Lower leg skin (tissue), 4 donors: ENCODE data around the gene PRR29. TPM values are rescaled to one million over a fixed set of nuclear protein-coding genes. Genes with fewer than 3 reads are reported as not detected.
"Not testable (repeated sequence)": the region's sequence is repeated elsewhere in the genome, so short reads cannot be mapped to it uniquely, and the experiment has no call there.

Source experiments
- DNase-seq, 2 donors: peaks; one replicate each; pipeline ENCODE4 v3.0.0-alpha.2; 2019; ENCODE audit warnings: low spot score in 2 of 2
- H3K4me3 ChIP-seq: fragments of 200-600 bp; sonication (generic); 2 replicates; pipeline ENCODE4 v1.5.1; 2017; ENCODE audit warnings: mild to moderate bottlenecking, low read depth; ENCODE audit not compliant: poor library complexity, severe bottlenecking
- POLR2A ChIP-seq, 2 donors: fragments of 450-650 bp; IDR thresholded peaks; one replicate each; pipeline ENCODE4 v1.6.1; 2016 to 2017; ENCODE audit warnings: antibody characterized with exemption in 2 of 2, mild to moderate bottlenecking in 1 of 2, moderate library complexity in 1 of 2
- WGBS, 2 donors: methylation state at CpG; one replicate each; pipeline ENCODE4 v1.1.5; 2018; 5-methylcytosine and 5-hydroxymethylcytosine counted together
- intact Hi-C: fragments of 100-400 bp; cut with DNase I; formaldehyde crosslinking; loops from one replicate; pipeline ENCODE4 v1.15.0; 2023; ENCODE audit warnings: low total_unique reads
- total RNA-seq, 4 donors: library from RNA; depleted of rRNA; stranded (reverse); fragments of >200 nt; gene quantifications; one replicate each; pipeline ENCODE4 v1.1.0, GENCODE V29; 2016
- TF ChIP-seq, protein P1 (sequence below), 3 donors: fragments of 450-650 bp; IDR thresholded peaks; one replicate each; pipeline ENCODE4 v1.5.1; 2016; ENCODE audit warnings: antibody characterized with exemption in 3 of 3, mild to moderate bottlenecking in 3 of 3, moderate library complexity in 2 of 3

Gene PRR29
- total RNA-seq, 4 donors from 2014 or later = 0.17 TPM; not detected in 3

DNA sequence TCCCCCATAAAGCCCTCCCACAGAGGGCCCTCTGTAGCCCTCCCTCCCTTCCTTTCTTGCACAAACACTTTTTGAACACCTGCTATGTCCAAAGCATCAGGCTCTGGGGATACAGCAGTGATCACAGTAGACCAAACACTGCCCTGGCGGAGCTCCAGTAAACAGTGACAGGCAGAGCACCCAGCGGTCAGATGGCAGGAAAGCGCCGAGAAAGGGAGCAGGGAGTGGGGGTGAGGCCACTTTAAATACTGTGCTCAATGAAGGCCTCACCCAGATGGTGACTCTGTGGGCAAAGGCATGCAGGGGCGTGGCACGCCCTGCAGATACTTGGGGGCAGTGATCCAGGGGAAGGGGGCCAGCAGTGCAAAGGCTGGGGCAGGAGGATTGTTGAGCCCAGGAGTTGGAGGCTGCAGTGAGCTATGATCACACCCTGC, 7.6 kb downstream of the PRR29 start:
- no peak overlapping the region for H3K4me3 ChIP-seq
- intact Hi-C loops = no loop called here
- DNase-seq = peak in 1 of 2 donors; percentile 87
- TF ChIP-seq, protein P1, sequence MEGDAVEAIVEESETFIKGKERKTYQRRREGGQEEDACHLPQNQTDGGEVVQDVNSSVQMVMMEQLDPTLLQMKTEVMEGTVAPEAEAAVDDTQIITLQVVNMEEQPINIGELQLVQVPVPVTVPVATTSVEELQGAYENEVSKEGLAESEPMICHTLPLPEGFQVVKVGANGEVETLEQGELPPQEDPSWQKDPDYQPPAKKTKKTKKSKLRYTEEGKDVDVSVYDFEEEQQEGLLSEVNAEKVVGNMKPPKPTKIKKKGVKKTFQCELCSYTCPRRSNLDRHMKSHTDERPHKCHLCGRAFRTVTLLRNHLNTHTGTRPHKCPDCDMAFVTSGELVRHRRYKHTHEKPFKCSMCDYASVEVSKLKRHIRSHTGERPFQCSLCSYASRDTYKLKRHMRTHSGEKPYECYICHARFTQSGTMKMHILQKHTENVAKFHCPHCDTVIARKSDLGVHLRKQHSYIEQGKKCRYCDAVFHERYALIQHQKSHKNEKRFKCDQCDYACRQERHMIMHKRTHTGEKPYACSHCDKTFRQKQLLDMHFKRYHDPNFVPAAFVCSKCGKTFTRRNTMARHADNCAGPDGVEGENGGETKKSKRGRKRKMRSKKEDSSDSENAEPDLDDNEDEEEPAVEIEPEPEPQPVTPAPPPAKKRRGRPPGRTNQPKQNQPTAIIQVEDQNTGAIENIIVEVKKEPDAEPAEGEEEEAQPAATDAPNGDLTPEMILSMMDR (IDR thresholded peaks at IDR 0.05) = no peak
- no peak for TF ChIP-seq POLR2A (IDR thresholded peaks at IDR 0.05)
- WGBS, 2 donors = 28 to 44% methylated on average over 6 of the region's 6 CpGs

DNA sequence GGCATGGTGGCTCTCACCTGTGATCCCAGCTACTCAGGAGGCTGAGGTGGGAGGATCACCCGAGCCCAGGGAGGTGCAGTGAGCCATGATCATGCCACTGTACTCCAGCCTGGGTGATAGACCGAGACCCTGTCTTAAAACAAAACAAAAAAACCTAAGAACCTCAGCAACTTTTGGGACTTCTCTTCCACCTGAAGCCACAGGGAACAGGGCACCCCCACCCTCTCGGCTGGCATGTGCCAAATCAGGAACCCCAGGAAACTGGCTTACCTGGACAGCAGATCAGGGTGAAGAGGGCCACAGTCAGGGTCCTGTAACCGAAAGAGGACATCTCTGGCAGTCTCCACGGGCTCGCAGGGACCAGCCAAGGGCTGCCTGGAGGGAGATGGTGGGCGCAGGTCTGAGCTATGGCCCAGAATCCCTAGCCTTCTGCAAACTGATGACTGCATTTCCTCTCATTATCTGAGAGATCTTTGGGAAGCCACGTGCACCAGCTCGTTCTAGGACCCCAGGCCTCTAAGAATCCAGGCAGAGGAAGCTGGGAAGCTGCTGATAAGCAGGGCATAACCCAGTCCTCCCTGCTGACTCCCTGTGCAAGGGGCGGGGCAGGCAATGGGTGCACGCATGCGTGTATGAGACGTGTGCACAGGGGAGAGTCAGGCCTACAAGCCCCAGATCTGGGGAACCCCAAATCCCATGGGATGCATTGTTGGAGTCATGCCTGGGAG, 8.4 kb downstream of the PRR29 start:
- DNase-seq = peak in 1 of 2 donors; percentile 85
- 59 to 69% methylated on average over 12 to 13 of the region's 13 CpGs for WGBS, 2 donors
- H3K4me3 ChIP-seq = no peak overlapping the region
- intact Hi-C loops = no loop called here
- TF ChIP-seq, protein P1 (IDR thresholded peaks at IDR 0.05) = no peak
- TF ChIP-seq POLR2A (IDR thresholded peaks at IDR 0.05) = no peak

GRCh38 chr17:64007089-64007837, 9.1 kb downstream of the PRR29 start:
- H3K4me3 ChIP-seq, intact Hi-C loops: not testable (repeated sequence)
- DNase-seq = peak in 1 of 2 donors; percentile 64
- WGBS, 2 donors = 90 to 94% methylated on average over 5 of the region's 5 CpGs

GRCh38 chr17:64007838-64008282, 9.7 kb downstream of the PRR29 start:
- no peak overlapping the region for H3K4me3 ChIP-seq
- 46 to 58% methylated on average over 5 of the region's 5 CpGs for whole genome bisulfite sequencing, 2 donors
- TF ChIP-seq, protein P1 (IDR thresholded peaks at IDR 0.05) = no peak
- no peak for TF ChIP-seq POLR2A (IDR thresholded peaks at IDR 0.05)
- intact Hi-C loops = no loop called here
- DNase-seq = peak in 1 of 2 donors; percentile 82

- 77 to 80% methylated on average over 5 of the region's 5 CpGs for WGBS, 2 donors
- DNase-seq = no peak
- H3K4me3 ChIP-seq = no peak overlapping the region
- intact Hi-C loops = no loop called here
- TF ChIP-seq, protein P1 (IDR thresholded peaks at IDR 0.05) = no peak
- no peak for TF ChIP-seq POLR2A (IDR thresholded peaks at IDR 0.05)
These were observed 10.2 kb downstream of the PRR29 start for GRCh38 chr17:64008346-64008745.

GRCh38 chr17:64008830-64009229, 10.7 kb downstream of the PRR29 start:
- peak in 1 of 2 donors; percentile 82 for DNase-seq
- no peak for TF ChIP-seq POLR2A (IDR thresholded peaks at IDR 0.05)
- TF ChIP-seq, protein P1 (IDR thresholded peaks at IDR 0.05) = no peak
- H3K4me3 ChIP-seq = no peak overlapping the region
- 53 to 58% methylated on average over 4 of the region's 4 CpGs for WGBS, 2 donors
- intact Hi-C loops = no loop called here
